HG03039 (cell line): ENCODE measurements around the gene ZNF606.

Source experiments
- ATAC-seq: cut with Tn5 transposase; IDR thresholded peaks from one replicate; pipeline ENCODE4 v1.9.1; 2021; ENCODE audit warnings: mild to moderate bottlenecking, moderate library complexity; ENCODE audit not compliant: unreplicated experiment

ZNF606 gene

GRCh38 chr19:57934820-57935665, 67.6 kb downstream of the ZNF606 start, which contains the start of gene ZNF418:
Gene ZNF418 (minus strand): TSS chr19:57935402. CDS start chr19:57933822, 1,580 bp downstream.
- no peak for ATAC-seq

DNA sequence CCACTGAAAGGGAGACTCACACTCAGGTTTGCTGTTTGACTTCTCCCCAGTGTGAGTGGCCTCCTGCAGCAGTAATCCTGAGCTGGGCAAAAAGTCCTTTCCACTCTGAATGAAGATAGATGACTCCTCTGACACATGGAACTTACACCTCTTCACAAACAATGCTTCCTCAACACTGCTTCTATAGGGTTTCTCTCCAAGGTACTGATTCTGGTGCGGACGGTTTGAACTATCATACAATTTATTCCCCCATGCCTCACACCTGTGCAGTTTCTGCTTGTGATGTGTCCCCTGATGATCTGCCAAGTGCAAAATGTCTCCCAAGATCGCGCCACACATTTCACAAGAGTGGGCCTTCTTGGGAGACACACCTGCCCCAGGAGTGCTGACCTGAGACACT, 75.0 kb downstream of the ZNF606 start:
- ATAC-seq, result no peak
